Fibroblast of the aortic adventitia (primary cell): ENCODE measurements around the gene RPAP3. TPM values are rescaled to one million over a fixed set of nuclear protein-coding genes. Genes with fewer than 3 reads are reported as not detected.
A peak's percentile ranks its signal among the peaks of the same experiment; 100 is the strongest.

ENCODE experiments used
- DNase-seq: peaks from one replicate; pipeline ENCODE4 v3.0.0-alpha.2; 2010; ENCODE audit warnings: low read depth
- H3K4me3 ChIP-seq: 2 replicates; pipeline ENCODE4 v1.5.1; 2011; ENCODE audit warnings: low read depth, mild to moderate bottlenecking, control low read depth, low read length, moderate library complexity
- total RNA-seq: library from RNA; depleted of rRNA; stranded (reverse); fragments of >200 nt; gene quantifications from 2 replicates; pipeline ENCODE4 v1.2.3, GENCODE V29; 2012; ENCODE audit warnings: low replicate concordance
- TF ChIP-seq, protein P1 (sequence below): IDR thresholded peaks from 2 replicates; pipeline ENCODE4 v1.5.1; 2011; ENCODE audit warnings: mild to moderate bottlenecking, low read length, control low read depth, inconsistent platforms; ENCODE audit not compliant: insufficient read depth

Gene RPAP3
- total RNA-seq, 1 donor, result 25.7 TPM

DNA sequence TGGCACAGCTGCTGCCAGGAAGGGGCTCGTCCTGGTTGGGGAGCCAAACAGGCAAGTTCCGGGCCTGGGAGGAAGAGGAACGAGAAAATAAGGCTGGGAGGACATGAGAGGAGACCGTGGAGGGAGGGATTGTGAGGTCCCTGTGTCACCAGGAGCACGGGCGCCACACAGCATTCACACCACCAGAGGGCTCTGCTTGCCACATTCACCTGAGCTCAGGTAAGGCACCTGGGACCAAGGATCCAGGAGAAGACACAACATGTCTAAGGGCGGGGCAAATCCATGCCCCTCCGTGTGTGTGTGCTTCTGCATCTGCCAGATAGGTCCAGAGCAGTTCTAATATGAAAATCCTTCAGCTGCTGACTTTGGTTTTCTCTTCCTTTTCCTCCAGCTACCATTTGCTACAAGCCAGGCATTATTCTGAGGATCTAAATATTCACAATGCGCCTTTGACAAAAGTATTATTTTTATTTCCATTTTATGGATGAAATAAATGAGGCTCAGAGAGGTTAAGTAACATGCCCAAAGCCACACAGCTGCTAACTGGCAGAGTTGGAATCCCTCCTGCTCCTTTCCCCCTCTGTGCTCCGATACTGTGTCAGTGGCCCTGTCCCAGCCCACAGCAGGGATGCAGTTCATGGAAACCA, 38.3 kb upstream of the RPAP3 start:
- TF ChIP-seq, protein P1, sequence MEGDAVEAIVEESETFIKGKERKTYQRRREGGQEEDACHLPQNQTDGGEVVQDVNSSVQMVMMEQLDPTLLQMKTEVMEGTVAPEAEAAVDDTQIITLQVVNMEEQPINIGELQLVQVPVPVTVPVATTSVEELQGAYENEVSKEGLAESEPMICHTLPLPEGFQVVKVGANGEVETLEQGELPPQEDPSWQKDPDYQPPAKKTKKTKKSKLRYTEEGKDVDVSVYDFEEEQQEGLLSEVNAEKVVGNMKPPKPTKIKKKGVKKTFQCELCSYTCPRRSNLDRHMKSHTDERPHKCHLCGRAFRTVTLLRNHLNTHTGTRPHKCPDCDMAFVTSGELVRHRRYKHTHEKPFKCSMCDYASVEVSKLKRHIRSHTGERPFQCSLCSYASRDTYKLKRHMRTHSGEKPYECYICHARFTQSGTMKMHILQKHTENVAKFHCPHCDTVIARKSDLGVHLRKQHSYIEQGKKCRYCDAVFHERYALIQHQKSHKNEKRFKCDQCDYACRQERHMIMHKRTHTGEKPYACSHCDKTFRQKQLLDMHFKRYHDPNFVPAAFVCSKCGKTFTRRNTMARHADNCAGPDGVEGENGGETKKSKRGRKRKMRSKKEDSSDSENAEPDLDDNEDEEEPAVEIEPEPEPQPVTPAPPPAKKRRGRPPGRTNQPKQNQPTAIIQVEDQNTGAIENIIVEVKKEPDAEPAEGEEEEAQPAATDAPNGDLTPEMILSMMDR, result peak; percentile 19
- H3K4me3 ChIP-seq, result no peak overlapping the region
- no peak for DNase-seq

DNA sequence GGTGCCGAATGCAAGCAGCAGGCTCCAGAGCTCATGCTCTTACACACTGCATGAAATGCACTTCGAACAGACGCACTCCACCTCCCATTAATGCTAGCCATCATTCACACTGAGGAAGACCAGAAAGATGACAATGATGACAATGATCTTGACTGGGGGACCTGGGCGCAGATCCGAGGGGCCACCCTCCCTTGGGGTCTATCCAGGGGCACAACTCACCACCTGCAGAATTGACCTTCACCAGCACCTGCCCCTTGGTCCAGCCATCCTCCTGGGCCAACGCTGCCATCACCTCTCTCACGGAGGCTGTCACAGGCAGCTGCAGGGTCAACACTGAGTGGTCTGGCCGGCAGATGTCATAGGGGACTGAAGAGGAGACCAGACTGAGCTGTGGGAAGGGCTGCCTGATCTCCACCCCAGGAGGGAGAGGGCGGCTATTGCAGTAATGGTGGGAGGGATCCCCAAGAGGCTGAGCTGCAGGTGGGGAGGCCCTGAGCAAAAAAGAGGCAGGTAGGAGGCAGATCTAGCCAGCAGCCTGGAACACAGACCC, 37.6 kb upstream of the RPAP3 start:
- DNase-seq, result no peak
- TF ChIP-seq, protein P1, result no peak

DNA sequence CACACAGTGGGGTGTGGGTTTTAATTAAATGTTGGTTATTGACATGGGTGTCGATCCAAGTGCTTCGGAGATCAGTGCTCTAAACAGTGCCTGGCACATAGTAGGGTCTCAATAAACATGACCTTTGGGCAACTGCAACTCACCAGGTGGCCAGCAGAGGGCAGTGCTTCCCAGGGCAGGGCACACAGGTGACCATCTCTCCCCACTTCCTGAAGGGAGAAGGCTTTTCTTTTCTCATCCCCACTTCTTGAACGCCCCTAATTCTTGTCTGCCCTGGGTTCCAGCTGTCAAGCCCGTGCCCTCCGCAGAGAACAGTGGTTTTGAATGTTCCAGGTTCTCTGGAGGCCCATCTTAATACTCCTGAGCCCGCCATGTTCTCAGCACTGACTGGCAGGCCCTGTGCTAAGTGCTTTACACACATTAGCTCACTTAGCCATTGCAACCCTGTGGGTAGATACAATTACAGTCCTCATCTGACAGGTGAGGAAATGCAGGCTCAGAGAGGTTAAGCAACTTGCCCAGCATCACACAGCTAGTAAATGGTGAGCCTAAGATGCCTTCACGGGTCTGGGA, 36.5 kb upstream of the RPAP3 start:
- peak; percentile 41 for DNase-seq

More for the DNA sequence above, 37.6 kb upstream of the RPAP3 start:
- no peak overlapping the region for H3K4me3 ChIP-seq

DNA sequence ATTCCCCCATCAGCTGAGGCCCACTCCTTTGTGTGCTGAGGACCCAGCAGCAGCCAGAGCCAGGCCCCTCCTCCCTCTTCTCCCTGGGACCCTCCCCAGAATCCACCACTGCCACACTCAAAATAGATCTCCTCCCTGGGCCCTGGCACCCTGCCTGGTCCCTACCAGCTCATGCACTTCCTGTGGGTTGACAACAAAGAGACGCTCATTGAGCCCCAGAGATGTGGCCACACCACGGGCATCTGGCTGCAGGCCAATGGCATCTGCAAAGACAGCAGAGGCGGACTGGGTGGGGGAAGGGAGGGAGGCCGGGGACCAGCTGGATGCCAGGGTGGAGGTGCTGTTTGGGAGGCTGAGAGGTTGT, 35.5 kb upstream of the RPAP3 start:
- TF ChIP-seq, protein P1, result no peak
- DNase-seq, result no peak
- no peak overlapping the region for H3K4me3 ChIP-seq

More for the DNA sequence above, 36.5 kb upstream of the RPAP3 start:
- TF ChIP-seq, protein P1, result peak; percentile 99
- no peak overlapping the region for H3K4me3 ChIP-seq

DNA sequence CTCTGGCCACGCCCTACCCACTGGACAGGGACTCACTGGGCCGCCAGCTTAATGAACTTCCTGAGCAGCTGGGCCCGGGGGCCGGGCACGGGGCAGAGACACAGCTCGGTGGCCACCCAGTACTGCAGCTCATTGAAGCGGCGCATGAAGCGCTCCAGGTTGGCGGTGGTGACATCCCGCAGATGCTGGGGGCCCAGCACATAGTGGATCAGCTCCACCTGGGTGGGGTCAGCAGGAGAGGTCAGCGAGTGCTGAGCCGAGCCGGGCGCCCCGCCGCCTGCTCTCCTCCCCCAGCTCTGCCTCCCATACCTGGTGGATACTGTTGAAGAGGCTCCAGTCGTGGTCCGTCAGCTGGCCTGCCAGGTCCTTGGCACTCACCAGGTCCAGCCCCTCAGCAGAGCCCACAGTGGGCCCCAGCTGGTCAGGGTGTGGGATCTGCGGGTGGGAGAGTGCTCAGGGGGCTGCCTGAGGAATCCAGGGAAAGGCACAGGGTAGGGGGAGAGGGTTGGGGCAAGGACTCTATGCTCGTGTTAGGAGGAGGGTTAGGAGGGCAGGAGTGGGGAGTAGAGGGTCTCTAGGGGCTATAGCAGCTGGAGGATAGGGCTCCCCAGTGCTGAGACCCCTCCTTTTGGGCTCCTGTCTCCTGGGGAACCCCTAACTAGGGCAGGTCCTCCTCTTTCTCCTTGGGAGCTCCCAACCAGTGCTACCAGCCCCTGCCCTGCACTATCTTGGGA, 34.9 kb upstream of the RPAP3 start:
- no peak overlapping the region for H3K4me3 ChIP-seq
- DNase-seq, result no peak
- TF ChIP-seq, protein P1, result no peak

DNA sequence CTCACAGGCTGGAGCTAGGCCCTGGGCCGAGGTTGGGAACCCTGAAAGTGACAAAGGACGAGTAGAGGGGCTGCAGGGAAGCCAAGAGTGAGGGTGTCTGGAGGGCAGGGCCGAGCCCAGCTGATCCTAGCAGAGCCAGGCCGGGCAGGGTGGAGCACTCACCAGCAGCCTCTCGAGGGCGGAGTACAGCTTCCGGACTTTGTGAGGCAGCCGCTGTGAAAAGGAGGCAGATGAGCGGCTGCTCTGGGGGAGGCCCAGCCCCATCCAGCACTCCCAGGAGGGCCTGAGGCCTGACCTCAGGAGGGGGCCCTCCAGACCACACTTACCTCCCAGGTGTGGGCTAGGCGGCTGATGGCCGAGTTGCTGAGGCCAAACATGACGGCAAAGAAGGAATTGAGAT, 34.1 kb upstream of the RPAP3 start:
- no peak overlapping the region for H3K4me3 ChIP-seq
- TF ChIP-seq, protein P1, result no peak
- no peak for DNase-seq
